Endothelial cell of umbilical vein (primary cell): Measurements from ENCODE around the gene RRAGB. TPM values are rescaled to one million over a fixed set of nuclear protein-coding genes. Genes with fewer than 3 reads are reported as not detected.

Experiments used
- BruUV-seq: library from RNA; stranded (reverse); fragments of 400-500 nt; replicated peaks from 2 replicates; lab custom pipeline; 2021; lab: Mats Ljungman, UMichigan
- CTCF ChIA-PET: fragments of 300-600, 350-600 bp; sonication (Branson Sonifier 250); formaldehyde crosslinking; loops from one replicate; lab custom pipeline; 2021; ENCODE audit warnings: antibody characterized with exemption, inconsistent platforms; lab: Charles Lee
- POLR2A ChIA-PET: fragments of 300-600, 350-600 bp; sonication (Branson Sonifier 250); formaldehyde crosslinking; loops from one replicate; lab custom pipeline; 2021; ENCODE audit warnings: antibody characterized with exemption, inconsistent platforms; lab: Charles Lee
- DNase-seq: peaks from one replicate; pipeline ENCODE4 v3.0.0-alpha.2; 2011; ENCODE audit warnings: low read depth, low spot score
- FAIRE-seq: peaks from 2 replicates; lab custom pipeline; 2011; peaks lifted over from hg19 to GRCh38; lab: Jason Lieb, UNC
- H2AFZ ChIP-seq: 2 replicates; pipeline ENCODE4 v1.6.0; 2012; ENCODE audit warnings: low read depth, low read length, control low read depth, inconsistent platforms
- H3K27ac ChIP-seq: 2 replicates; pipeline ENCODE4 v1.5.1; 2011; ENCODE audit warnings: low read depth, mild to moderate bottlenecking, control low read depth, low read length, moderate library complexity; ENCODE audit not compliant: insufficient read depth
- H3K27me3 ChIP-seq, 2 experiments: 2 replicates each; pipeline versions ENCODE4 v1.6.0 to v1.6.1; 2011; ENCODE audit warnings: low read length in 2 of 2, mixed read lengths in 1 of 2; ENCODE audit not compliant: control insufficient read depth in 2 of 2, insufficient read depth in 2 of 2
- H3K36me3 ChIP-seq, 2 experiments: 2 replicates in 1 of 2; 3 replicates in 1 of 2; pipeline ENCODE4 v1.5.1; 2011; ENCODE audit warnings: low read length in 2 of 2, mild to moderate bottlenecking in 1 of 2, moderate library complexity in 1 of 2; ENCODE audit not compliant: control insufficient read depth in 2 of 2, insufficient read depth in 2 of 2; ENCODE audit errors: extremely low read depth in 1 of 2
- H3K4me1 ChIP-seq: 3 replicates; pipeline ENCODE4 v1.5.1; 2011; ENCODE audit warnings: mild to moderate bottlenecking, low read length; ENCODE audit not compliant: control insufficient read depth, insufficient read depth; ENCODE audit errors: extremely low read depth
- H3K4me2 ChIP-seq: 2 replicates; pipeline ENCODE4 v1.6.1; 2011; ENCODE audit warnings: low read length, control low read depth, mixed read lengths; ENCODE audit not compliant: insufficient read depth
- H3K4me3 ChIP-seq, 3 experiments: fragments of 200-600 bp in 1 of 3; sonication (generic), shearing (Covaris generic) in 1 of 3; replicated peaks in 1 of 3; 2 replicates each; pipeline ENCODE4 v1.5.1; 2011 to 2016; ENCODE audit warnings: control low read depth in 3 of 3, low read length in 3 of 3, mild to moderate bottlenecking in 2 of 3, inconsistent platforms in 1 of 3, low read depth in 1 of 3, moderate library complexity in 1 of 3; ENCODE audit not compliant: insufficient read depth in 1 of 3
- H3K79me2 ChIP-seq: 2 replicates; pipeline ENCODE4 v1.6.0; 2012; ENCODE audit warnings: low read length, inconsistent platforms; ENCODE audit not compliant: control insufficient read depth, insufficient read depth
- H3K9ac ChIP-seq: replicated peaks from 2 replicates; pipeline ENCODE3; 2011; ENCODE audit warnings: low read length, control low read depth; ENCODE audit not compliant: insufficient read depth; ENCODE audit errors: extremely low read depth
- H3K9me1 ChIP-seq: replicated peaks from 3 replicates; pipeline ENCODE4 v1.6.0; 2011; ENCODE audit warnings: mild to moderate bottlenecking, low read length; ENCODE audit not compliant: control insufficient read depth, insufficient read depth; ENCODE audit errors: extremely low read depth
- H3K9me3 ChIP-seq: replicated peaks from 2 replicates; pipeline ENCODE4 v1.5.1; 2012; ENCODE audit warnings: low read length, inconsistent platforms; ENCODE audit not compliant: control insufficient read depth, insufficient read depth
- H4K20me1 ChIP-seq: replicated peaks from 2 replicates; pipeline ENCODE3; 2011; ENCODE audit warnings: mild to moderate bottlenecking, low read length; ENCODE audit not compliant: control insufficient read depth, insufficient read depth; ENCODE audit errors: extremely low read depth
- CTCF ChIP-seq, 2 donors: IDR thresholded peaks; 1 replicate in 1 of 2; 2 replicates in 1 of 2; pipeline ENCODE4 v1.5.1; 2011; ENCODE audit warnings: low read length in 2 of 2, mild to moderate bottlenecking in 2 of 2, moderate library complexity in 2 of 2, control low read depth in 1 of 2, inconsistent platforms in 1 of 2, low read depth in 1 of 2; ENCODE audit not compliant: insufficient read depth in 1 of 2; ENCODE audit errors: extremely low read depth in 1 of 2
- EZH2 ChIP-seq: IDR thresholded peaks from 2 replicates; pipeline ENCODE4 v1.6.1; 2012; ENCODE audit warnings: borderline replicate concordance, low read depth, mild to moderate bottlenecking, moderate library complexity, low read length, inconsistent platforms; ENCODE audit not compliant: severe bottlenecking
- FOS ChIP-seq: IDR thresholded peaks from 2 replicates; pipeline ENCODE4 v1.6.1; 2011; ENCODE audit warnings: mild to moderate bottlenecking, low read length, moderate library complexity, borderline replicate concordance; ENCODE audit not compliant: insufficient read depth
- GATA2 ChIP-seq: IDR thresholded peaks from 2 replicates; pipeline ENCODE4 v1.7.0; 2011; ENCODE audit warnings: low read depth, mild to moderate bottlenecking, moderate library complexity, mixed read lengths, low read length; ENCODE audit not compliant: insufficient read length, insufficient read depth
- JUN ChIP-seq: IDR thresholded peaks from 2 replicates; pipeline ENCODE4 v1.6.1; 2011; ENCODE audit warnings: borderline replicate concordance, low read depth; ENCODE audit not compliant: insufficient read length, insufficient read depth
- MAX ChIP-seq: IDR thresholded peaks from 2 replicates; pipeline ENCODE4 v1.6.1; 2011; ENCODE audit not compliant: insufficient read depth, insufficient read length
- MYC ChIP-seq: IDR thresholded peaks from one replicate; pipeline ENCODE4 v1.6.1; 2011; ENCODE audit warnings: mild to moderate bottlenecking, low read depth, low read length
- POLR2A ChIP-seq: IDR thresholded peaks from 2 replicates; pipeline ENCODE4 v1.6.1; 2012; ENCODE audit warnings: low read depth, mild to moderate bottlenecking, control low read depth, low read length
- POLR2AphosphoS5 ChIP-seq: IDR thresholded peaks from 2 replicates; pipeline ENCODE4 v1.6.1; 2012; ENCODE audit warnings: low read depth, mild to moderate bottlenecking, control low read depth, low read length, moderate library complexity; ENCODE audit not compliant: insufficient read depth
- dilution Hi-C: fragments of 300-500 bp; cut with MboI; formaldehyde crosslinking; loops from one replicate; pipeline ENCODE4 v1.15.0; 2019; ENCODE audit warnings: low sequenced_read_pairs; ENCODE audit not compliant: extremely low pct_ligation_motif_present
- intact Hi-C: fragments of 100-400 bp; cut with micrococcal nuclease; formaldehyde crosslinking; loops from one replicate; pipeline ENCODE4 v1.10.0; 2022
- polyA plus RNA-seq, 4 experiments: library from polyadenylated mRNA; depleted of rRNA in 3 of 4; stranded (reverse) in 3 of 4; unstranded in 1 of 4; fragments of >200 nt; gene quantifications; 2 replicates each; pipeline versions ENCODE4 v1.2.1 to v1.2.3, GENCODE V29; 2011 to 2012; ENCODE audit warnings: missing spikeins in 1 of 4
- total RNA-seq: library from RNA; stranded (reverse); gene quantifications from 2 replicates; pipeline ENCODE4 v1.2.3, GENCODE V29; 2021

RRAGB gene
- total and polyA plus RNA-seq, 2 donors (not counting 3 experiments of a cell fraction or from before 2014, with no cell fraction given), result 14.3 to 18.0 TPM

GRCh38 chrX:55777596-55777995 lies 60.0 kb downstream of the RRAGB start:
- H3K36me3 ChIP-seq, result no peaks in the 10 kb centered on the region
- no peaks in the 10 kb centered on the region for H4K20me1 ChIP-seq
- H3K4me3 ChIP-seq, result no peak overlapping the region
- no peak overlapping the region for H3K27ac ChIP-seq
- no peak for TF ChIP-seq JUN
- TF ChIP-seq FOS, result no peak
- no peak for TF ChIP-seq MAX
- H3K79me2 ChIP-seq, result no peaks in the 10 kb centered on the region
- FAIRE-seq, result no peak
- H2AFZ ChIP-seq, result no peak overlapping the region
- dilution Hi-C loops, result no loop called here
- no peak overlapping the region for H3K4me2 ChIP-seq
- no peak for DNase-seq
- intact Hi-C loops, result no loop called here
- H3K9ac ChIP-seq, result no peak overlapping the region
- no TSS peak for BruUV-seq
- no peaks in the 10 kb centered on the region for H3K27me3 ChIP-seq
- H3K4me1 ChIP-seq, result no peaks in the 10 kb centered on the region
- ChIA-PET CTCF (no interaction called here), POLR2A (no interaction called here)
- no peaks in the 10 kb centered on the region for H3K9me3 ChIP-seq
- no peaks in the 10 kb centered on the region for H3K9me1 ChIP-seq

DNA sequence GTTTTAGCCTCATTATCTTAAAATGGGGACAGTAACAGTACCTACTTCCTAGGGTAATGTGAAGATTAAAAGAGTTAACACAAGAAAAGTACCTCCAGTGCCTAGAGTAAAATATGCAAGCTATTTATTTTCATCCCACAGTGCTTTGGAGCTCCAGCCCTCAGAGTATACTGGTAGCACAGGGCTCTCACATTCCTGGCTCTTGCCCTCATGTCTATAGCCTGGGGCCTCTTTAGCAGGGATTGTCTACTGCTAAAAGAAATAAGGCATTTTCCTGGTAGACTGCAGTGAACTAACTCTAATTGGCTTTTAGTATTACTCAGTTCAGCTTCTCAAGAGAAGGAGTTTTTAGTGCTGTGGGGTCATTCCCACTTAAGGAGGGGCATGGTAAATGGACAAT lies 60.8 kb downstream of the RRAGB start:
- Histone ChIP-seq H3K4me1 (no peaks in the 10 kb centered on the region), H4K20me1 (no peaks in the 10 kb centered on the region), H3K79me2 (no peaks in the 10 kb centered on the region), H3K27me3 (no peaks in the 10 kb centered on the region), H3K9me1 (no peaks in the 10 kb centered on the region), H3K36me3 (no peaks in the 10 kb centered on the region), H3K4me2 (no peak overlapping the region), H2AFZ (no peak overlapping the region), H3K9me3 (no peaks in the 10 kb centered on the region), H3K27ac (no peak overlapping the region), H3K9ac (no peak overlapping the region), H3K4me3 (no peak overlapping the region)
- ChIA-PET POLR2A (no interaction called here), CTCF (no interaction called here)
- FAIRE-seq (no peak), DNase-seq (no peak)
- TF ChIP-seq GATA2, result no peak
- TF ChIP-seq POLR2A, result no peak
- no peak for TF ChIP-seq MYC
- TF ChIP-seq MAX, result no peak
- TF ChIP-seq EZH2, result no peak
- no peak for TF ChIP-seq CTCF (IDR thresholded peaks at IDR 0.05; ENCODE audit: extremely low read depth in 1 of 2, insufficient read depth in 1 of 2, low read depth in 1 of 2, low read length in 2 of 2)
- no peak for TF ChIP-seq POLR2AphosphoS5
- no peak for TF ChIP-seq FOS
- no peak for TF ChIP-seq JUN
- BruUV-seq, result no TSS peak
- intact Hi-C loops, result no loop called here
- dilution Hi-C loops, result no loop called here
